ENCODE data around the gene BPIFB6.

The BPIFB6 gene

DNA sequence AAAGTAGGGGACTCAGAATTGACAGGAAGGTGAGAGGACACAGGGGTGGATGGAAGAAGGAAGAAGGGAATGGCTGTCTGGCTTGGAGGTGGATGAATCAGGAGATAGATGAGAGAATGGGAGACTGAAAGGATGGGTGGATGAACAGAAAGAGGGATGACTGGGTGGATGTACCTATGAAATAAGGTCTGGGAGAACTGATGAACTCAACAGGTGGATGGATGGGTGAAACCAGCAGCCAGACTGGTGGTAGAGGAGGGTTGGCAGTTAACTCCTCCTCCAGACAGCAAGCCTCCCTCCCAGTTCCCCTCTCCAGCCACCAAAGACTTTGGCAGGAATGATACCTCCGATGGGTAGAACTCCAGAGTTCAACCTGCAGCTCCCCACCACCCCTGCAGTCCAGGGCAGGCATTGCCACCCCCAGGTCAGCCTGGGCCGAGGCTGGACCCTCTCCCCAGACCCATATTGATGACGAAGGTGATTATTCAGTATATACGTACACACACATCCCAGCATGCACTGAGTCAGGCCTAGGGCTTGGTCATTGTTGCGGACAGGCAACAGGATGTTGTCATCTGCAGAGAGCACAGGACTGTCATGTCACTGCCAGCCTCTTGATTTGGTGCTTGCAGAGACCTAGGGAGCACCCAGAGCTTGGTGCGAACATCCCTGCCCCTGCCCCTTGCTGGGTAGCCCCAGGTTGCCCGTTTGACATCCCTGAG lies 29.2 kb upstream of the BPIFB6 start:
- DNase-seq (ENCODE audit: low spot score) = no peak

DNA sequence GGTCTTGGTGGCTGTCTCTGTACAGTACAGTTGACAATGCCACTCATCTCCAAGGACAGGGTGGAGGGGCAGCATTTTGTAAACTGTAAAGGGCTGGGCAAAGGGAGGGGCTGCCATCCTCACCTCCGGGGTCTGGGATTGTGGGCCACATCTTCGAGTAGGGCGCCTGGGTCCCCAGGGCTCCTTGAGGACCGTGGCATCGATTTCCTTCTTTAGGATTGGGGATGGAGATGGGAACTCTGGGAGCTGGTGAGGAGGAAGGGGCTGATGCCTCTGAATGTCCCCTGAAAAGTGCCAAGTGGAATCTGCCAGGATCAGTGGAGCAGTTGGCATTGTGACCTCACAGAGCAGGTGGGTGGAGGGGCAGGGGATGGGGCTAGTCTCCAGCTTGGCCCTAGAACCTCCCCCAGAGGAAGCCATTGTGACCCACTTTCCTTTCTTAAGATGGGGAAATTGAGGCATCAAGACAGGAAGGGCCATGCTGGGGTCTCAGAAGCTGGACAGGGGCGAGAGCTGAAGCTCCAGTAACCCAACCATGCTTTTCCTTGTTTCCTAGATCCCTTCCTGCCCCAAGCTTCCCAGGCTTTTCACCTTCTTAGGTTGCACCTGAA lies 27.2 kb upstream of the BPIFB6 start, which contains the start of gene SUN5:
Gene SUN5 (minus strand): TSS at position 293 of the 611 bp plus-strand sequence. CDS start 93 bp downstream, at position 200.
- DNase-seq (ENCODE audit: low spot score) = no peak

DNA sequence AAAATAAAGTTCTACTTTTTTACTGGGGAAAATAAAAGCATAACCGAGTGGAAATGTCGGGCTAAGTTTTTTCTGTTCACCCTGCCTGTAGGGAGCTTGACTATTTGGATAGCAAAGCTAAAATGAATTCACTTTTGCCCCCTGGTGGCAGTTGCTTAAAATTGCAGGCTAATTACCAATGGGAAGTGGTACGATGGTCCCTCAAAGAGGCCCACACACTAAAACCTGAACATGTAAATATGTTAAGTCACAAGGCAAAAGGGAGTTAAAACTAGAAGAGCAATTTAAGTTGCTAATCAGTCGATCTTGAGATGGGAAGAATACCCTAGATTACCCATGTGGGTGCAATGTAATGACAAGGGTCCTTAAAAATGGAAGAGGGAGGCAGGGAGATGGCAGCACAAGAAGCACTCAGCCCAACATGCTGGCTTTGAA lies 26.3 kb upstream of the BPIFB6 start:
- DNase-seq (ENCODE audit: low spot score) = no peak

DNA sequence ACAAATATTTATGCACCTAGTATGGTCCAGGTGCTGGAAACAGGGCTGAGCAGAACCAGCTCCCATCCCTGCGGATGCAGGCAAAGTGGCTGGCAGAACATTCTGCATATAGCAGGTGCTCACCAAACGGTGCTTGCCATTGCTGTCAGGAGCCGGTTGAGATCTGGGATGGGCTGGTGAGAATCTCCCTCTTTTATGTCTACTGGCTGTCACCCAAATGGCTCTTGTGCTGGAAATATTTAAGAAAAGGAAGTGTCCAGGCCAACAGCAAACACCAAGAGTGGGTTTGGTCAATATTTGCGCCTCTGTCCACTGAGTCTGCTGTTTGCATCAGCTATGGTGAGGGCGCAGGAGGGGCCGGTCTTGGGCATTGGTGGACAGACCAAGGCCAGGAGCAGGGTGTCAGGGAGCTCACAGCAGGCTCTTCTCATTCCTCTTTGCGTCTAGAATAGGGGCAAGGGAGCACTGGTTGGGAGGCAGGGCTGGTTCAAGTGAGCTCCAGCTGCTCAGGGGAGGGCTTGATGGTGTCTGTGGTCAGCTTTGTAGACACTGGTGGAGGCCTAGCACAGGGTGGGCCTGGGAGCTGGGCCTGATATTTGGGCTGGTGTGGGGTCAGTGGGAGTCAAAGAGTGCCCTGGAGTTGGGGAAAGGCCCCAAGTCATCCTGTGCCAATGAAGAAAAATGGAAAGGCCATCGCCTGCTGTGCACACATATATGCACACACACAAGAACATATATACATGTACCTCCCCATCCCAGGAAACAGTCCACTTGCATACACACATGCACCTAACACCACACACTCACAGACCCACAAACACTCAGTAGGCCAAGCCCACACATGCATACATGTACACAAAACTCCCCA lies 25.3 kb upstream of the BPIFB6 start:
- DNase-seq (ENCODE audit: low spot score) = no peak

DNA sequence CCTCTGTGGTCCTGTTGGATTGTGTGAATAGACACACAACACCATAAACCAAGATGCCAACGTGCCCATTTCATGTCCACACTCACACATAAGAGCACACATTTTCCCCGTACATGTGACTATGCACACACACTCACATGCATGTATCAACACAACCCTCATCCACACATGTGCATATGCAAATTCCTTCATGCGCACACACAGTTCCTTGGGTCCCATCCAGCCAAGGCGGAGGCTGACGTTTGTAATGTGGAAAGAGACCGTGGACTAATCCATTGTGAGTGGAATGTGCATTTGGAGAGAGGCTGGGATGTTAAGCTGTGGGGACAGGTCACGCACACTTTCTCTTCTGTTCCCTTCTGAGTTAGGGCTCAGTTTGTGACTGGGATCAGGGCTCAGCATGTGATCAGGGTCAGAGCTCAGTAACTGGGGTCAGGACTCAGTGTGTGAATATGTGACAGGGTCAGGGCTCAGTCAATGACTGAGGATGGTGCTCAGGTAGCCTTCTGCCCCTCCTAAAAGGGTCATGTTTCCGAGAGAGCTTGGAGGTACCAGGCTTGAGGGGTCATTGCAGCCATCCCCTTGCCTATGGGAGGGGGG lies 24.6 kb upstream of the BPIFB6 start:
- no peak for DNase-seq (ENCODE audit: low spot score)

DNA sequence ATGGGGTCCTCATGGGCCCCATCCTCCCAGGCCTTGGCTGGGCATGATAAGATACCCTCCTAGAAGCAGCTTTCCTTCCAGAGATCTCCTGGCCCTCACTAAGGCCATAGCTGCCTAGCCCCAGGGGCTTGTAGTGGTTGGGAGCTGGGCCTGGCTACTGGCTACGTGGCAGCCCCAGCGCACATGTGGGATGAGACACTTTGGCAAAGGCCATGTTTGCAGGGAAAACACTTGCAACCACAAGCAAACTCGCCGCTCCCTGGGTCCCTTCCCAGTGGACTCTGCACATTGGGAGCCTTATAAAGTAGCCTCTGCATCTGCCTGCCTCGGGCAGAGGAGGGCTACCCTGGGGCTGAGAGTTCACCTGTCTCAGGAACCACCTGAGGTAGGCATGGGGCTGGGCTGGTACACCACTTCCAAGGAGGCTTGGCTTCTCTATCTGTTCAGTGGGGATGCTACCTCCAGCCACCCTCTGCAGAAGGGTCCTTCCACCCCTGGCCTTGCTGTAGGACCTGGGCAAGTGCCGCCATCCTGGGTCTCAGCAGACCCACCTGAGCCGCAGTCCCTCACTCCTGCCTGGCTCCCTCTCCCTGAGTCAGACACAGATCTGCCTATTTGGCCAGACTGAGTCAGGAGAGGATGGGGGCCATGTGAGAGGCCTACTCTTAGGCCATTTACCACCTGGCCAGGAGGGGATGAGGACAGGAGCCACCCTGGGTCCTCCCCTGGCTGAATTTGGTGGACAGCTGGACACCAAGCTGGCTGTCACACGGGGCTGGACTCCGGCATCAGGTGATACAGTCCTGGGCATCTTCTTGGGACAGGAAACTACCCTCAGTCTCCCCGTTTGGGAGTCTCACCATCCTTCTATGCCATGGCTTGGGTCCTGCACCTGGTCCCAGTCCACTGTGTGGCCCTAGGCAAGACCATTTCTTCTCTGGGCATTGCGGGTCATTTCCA lies 23.8 kb upstream of the BPIFB6 start, which contains the start of gene BPIFB2:
Gene BPIFB2 (plus strand): TSS at position 329 of the 960 bp plus-strand sequence. CDS start 871 bp downstream, outside the sequence.
- no peak for DNase-seq (ENCODE audit: low spot score)

DNA sequence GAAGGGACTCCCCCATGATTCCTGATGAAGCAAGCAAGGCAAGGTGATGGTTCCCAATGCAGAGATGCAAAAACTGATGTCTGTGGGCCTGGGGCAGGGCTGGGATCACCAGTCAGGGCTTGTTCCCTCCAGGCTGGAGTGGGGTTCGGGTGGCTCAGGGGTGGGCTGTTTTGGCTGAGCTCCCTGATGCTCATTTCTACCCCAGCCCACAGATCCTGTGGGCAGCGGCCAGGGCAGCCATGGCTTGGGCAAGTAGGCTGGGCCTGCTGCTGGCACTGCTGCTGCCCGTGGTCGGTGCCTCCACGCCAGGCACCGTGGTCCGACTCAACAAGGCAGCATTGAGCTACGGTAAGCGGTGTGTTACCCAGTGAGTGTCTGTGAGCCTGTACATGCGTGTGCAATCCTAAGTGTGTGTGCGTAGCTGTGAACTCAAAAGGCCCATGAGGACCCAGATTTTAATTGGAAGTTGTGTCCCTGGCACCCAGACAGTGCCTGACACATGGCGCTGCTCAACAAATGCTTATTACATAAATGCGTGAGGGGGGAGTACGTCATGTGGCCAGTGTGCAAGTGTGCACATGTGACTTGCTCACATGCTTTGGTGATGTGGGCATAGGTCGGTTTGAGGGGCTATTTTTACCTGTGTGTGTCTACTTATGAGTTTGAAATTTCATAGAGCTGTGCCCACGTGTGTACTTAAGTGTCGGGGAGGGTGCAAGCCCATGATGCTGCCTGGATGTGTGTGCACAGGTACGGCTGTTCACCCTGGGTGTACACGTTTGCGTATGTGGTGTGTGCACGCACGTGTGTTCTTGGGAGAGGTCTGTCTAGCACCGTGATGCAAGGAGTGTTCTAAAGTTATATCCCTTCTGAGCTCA lies 22.9 kb upstream of the BPIFB6 start:
- no peak for DNase-seq (ENCODE audit: low spot score)

DNA sequence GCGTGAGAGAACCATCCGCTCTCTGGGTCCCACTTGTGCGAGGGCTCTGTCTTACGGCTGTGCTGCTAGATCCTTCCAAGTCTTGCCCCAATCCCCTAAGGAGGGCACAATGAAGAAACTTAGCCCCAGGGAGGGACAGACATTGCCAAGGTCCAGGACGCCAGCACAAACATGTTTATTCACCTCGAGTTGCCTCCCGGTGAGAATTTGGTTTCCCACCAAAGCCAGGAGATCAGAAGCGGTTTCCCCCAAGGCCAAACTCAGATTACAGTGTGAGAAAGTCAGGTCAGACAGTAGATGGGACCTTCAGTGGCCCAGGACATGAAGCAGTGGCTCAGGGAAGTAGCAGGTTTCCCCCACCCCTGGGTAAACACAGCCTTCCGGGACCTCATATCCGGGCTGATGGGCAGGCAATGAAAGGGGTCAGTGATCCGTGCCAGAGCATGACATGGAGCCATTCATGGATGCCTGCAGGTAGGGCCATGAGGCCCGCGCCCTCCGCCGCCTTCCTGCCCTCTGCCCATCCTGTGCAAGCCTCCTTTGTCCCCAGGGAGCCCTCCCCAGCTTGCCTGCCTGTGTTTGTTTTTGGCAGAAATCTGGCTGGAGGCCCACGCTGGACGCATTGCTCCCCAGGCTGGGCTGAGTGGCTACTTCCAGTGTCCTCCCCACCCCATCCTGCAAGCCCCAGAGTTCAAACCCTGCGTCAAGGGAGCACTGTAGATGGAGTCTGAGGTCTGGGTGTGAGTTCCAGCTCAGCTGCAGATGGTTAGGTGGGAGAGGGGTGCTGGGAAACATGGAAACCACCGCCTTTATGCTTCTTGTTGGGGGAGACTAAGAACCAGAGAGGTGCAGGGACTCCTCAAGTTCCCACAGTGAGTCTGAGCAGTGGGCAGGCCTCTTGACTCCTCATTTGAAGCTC lies 22.0 kb upstream of the BPIFB6 start:
- no peak for DNase-seq (ENCODE audit: low spot score)

DNA sequence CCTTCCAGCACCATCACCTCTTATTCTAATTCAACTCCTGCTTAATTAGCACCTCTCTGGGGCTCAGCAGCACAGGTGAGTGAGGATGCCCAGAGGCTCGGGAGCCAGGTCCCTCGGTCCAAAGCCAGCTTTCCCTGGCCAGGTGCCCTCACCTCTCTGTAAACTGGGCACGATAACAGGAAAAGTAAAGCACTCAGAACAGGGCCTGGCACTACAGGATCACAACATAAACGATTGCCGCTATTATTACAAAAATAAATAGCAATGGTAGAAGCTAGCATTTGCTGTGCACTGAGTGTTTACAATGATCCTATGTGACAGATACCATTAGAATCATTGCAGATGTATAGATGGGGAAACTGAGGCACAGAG lies 21.3 kb upstream of the BPIFB6 start:
- no peak for DNase-seq (ENCODE audit: low spot score)

DNA sequence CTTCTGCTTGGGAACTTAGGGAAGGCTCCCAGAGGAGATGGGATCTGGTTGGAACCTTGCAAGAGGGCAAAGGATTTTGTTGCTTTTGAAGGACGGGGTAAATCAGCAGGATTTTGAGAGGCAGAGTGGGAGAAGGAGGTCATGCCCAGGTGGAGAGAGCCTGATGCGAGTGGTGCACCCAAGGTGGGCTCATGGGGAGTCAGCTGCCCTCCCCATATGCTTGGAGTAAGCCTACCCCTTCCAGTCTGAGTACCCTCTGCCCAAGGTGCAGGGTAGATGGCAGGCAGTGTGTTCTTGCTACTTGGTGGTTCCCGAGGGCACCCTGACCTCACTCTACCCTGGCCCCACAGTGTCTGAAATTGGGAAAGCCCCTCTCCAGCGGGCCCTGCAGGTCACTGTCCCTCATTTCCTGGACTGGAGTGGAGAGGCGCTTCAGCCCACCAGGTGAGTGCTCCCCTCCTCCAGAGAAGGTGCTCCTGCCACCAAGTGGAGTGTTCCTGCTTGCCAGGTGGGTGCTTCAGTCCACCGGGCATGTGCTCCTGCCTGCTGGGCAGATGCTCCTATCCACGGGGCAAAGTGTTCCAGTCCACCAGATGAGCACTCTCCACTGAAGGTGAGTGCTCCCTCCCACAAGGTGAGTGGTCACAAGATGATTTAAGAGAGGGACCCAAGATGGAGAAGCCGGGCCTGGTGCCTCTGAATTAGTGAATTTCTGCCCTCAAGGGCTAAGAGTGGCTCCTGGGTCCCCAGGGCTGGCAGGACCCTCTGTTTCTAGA lies 20.6 kb upstream of the BPIFB6 start:
- no peak for DNase-seq (ENCODE audit: low spot score)

DNA sequence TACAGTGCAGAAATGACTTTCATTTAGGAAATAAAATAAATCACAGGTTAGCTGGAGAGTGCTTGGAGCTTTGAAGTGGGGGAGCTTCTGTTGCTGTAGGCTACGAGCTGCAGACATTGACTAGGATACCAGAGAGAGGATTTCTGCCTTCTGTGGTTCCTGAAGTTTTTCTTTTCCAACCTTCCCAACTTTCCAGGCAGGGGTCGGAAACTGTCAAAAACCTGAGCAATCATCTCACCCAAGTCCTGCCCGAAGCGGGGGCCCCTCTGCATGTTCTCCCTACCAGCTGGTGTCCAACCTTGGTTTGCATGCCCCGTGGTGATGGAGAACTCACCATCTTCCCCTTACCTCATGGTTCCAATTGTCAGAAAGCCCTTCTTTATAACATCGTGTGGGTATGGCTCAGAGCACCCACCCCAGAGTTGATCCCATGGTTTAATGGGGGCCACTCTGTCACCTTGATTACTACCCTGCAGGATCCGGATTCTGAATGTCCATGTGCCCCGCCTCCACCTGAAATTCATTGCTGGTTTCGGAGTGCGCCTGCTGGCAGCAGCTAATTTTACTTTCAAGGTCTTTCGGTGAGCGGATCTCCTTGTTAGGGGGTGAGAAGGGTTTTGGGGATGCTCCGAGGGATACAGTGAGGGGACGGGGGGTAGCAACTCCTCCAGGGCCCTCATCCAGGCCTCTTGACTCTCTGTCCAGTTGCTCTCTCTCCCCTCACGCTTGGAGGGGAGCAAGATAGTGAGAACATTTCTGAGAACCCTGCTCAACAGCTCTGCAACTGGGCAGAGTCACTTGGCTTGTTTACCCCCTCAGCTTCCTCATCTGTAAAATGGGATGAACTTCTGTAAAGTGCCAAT lies 18.9 kb upstream of the BPIFB6 start:
- DNase-seq (ENCODE audit: low spot score) = no peak

DNA sequence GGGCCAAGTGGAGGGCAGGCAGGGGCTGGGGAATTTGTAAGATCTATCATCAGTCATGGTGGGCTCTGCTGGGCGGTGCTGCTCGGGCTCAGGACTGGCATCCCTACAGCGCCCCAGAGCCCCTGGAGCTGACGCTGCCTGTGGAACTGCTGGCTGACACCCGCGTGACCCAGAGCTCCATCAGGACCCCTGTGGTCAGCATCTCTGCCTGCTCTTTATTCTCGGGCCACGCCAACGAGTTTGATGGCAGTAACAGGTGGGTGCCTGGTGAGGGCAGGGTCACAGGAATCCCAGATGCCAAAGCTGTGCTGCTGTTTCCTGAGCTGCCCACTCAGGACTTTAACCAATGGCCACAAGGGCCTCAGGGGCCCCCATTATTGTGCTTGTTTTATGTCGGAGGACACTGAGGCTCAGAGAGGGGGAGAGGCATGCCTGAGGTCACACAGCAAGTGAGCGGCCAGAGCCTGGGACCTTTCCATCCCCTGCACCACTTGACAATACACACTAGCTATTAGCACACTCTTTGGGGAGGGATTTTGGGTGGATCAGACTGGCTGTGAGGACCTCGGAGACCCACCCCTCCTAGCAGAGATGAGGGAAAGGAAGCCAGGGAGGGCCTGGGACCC lies 17.6 kb upstream of the BPIFB6 start:
- DNase-seq (ENCODE audit: low spot score) = no peak

DNA sequence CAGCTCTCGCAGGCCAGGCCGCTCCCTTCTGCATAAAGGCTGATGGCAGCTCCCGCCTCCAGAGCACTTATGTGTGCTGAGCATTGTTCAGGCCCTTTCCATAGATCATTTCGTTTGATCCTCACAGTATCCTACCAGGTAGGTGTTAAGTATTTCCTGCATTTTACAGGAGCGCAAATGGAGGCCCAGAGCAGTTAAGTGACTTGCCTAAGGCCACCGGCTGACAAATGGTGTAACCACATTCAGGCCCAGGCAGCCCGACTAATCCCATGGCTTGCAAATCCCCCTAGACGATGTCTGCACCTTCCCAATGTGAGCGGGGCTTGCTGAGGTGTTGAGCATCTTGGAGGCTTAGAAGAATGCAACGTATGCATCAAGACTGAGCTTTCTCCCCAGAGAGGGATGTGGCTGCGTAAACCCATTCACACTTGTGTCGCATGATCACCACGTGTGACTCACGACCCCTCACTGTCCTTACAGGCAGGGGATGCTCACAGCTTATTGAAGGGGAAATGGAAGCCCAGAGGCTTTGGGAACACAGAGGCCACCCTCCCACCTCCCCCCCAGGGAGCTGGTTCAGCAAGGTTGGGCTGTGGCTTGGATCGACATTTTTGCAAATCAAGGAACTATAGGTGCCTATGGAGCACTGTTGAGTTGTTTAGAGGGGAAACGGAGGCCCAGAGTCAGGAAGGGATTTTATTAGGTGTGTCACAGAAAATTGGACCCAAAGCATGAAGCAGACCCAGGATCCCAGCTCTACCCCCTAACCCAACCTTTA lies 16.9 kb upstream of the BPIFB6 start:
- DNase-seq (ENCODE audit: low spot score) = no peak

DNA sequence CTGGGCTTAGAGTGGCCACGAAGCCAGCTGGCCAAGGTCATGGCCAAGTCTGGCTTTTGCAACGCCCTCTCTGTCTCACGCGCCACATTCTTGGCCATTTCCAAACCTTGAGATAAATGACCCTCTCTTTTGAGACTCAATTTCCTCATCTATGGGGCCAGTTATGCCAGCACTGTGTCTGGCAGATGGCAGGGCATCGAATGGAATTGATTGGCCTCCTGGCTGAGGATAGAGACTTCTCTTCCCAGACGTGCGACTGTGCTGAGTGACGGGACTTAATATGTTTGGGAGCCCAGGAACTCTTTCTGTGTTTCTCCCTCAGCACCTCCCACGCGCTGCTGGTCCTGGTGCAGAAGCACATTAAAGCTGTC lies 16.3 kb upstream of the BPIFB6 start:
- no peak for DNase-seq (ENCODE audit: low spot score)

DNA sequence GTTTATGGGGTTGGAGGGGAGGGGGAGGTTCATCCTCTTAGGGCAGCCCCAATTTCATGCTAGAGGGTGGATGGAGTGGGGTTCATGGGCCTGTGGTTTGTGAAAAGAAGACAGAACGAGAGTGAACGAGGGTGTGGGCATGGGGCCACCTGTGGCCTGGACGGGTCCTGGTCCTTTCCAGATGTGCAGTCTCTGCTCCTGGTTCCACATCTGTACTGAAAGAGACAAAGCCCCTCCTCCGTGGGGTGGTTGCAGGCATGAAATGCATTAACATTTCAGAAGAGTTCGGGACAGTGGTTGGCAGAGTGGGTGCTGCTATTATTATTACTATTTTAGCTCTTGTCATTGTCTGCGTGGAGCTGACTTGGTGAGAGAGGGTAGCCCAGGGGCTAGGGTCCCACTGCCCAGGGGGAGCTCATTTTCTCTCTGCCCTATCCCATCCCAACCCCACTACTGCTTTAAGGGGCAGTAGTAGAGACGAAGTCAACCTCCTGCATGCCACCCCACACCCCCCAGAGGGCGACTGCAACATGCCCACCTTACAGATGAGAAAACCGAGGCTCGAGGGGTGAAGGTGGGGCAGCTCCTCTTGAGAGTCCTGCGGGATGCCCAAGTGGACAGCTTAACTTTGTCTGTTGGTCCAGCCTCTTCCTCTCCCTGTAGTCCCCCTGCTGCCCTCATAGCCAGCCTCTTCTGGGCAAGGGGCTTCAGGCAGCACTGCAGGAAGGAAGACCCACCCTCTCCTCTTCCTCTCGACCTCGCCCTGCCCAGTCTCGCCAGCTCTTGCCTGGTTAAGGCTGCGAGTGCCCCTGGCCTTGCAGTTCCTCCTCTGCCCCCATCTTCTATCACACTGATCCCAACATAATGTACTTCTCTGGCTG lies 15.5 kb upstream of the BPIFB6 start:
- DNase-seq (ENCODE audit: low spot score) = no peak

Data from LoVo (cell line).